WERI-Rb-1 (cell line): ENCODE results near the gene ZDHHC9.
A peak's percentile ranks its signal among the peaks of the same experiment; 100 is the strongest.
"Not testable (repeated sequence)": the region's sequence is repeated elsewhere in the genome, so short reads cannot be mapped to it uniquely, and the experiment has no call there.

Source experiments
- DNase-seq: peaks from one replicate; pipeline ENCODE4 v3.0.0-alpha.2; 2020
- H3K27ac ChIP-seq: fragments of 250-450 bp; sonication (Bioruptor Pico); 2 replicates; pipeline ENCODE4 v1.5.1; 2020; ENCODE audit warnings: mild to moderate bottlenecking, moderate library complexity
- H3K27me3 ChIP-seq: fragments of 250-450 bp; sonication (Bioruptor Pico); 2 replicates; pipeline ENCODE4 v1.5.1; 2021; ENCODE audit warnings: mild to moderate bottlenecking, low read depth, moderate library complexity; ENCODE audit not compliant: insufficient read depth, severe bottlenecking
- H3K36me3 ChIP-seq: fragments of 250-450 bp; sonication (Bioruptor Pico); 2 replicates; pipeline ENCODE4 v1.5.1; 2020; ENCODE audit warnings: mild to moderate bottlenecking, moderate library complexity
- H3K4me3 ChIP-seq: 2 replicates; pipeline ENCODE4 v1.5.1; 2011; ENCODE audit warnings: low read depth, mild to moderate bottlenecking, control low read depth, low read length
- H3K9me3 ChIP-seq: fragments of 250-450 bp; sonication (Bioruptor Pico); 2 replicates; pipeline ENCODE4 v1.5.1; 2021; ENCODE audit warnings: mild to moderate bottlenecking, moderate library complexity; ENCODE audit not compliant: severe bottlenecking
- CTCF ChIP-seq: IDR thresholded peaks from 2 replicates; pipeline ENCODE4 v1.5.1; 2011; ENCODE audit warnings: low read depth, mild to moderate bottlenecking, control low read depth, inconsistent platforms, low read length

The ZDHHC9 gene

GRCh38 chrX:129843459-129844306 is at the start of gene ZDHHC9:
Gene ZDHHC9 (minus strand): TSS chrX:129843886. CDS start chrX:129841945, 1,941 bp downstream.
- peaks cover 17% of the 10 kb centered on the region for H3K27me3 ChIP-seq
- H3K36me3 ChIP-seq: peaks cover 4% of the 10 kb centered on the region
- H3K27ac ChIP-seq: peak within 1 kb of the TSS; percentile 55
- no peaks in the 10 kb centered on the region for H3K9me3 ChIP-seq
- TF ChIP-seq CTCF: no peak
- H3K4me3 ChIP-seq: peak within 1 kb of the TSS; percentile 76
- peak; percentile 83 for DNase-seq

- Histone ChIP-seq H3K27me3 (peaks cover 5% of the 10 kb centered on the region), H3K9me3 (peaks cover 15% of the 10 kb centered on the region), H3K27ac (peak overlapping the region; percentile 58), H3K4me3 (no peak overlapping the region), H3K36me3 (no peaks in the 10 kb centered on the region)
- no peak for DNase-seq
- no peak for TF ChIP-seq CTCF
Measured at GRCh38 chrX:129877401-129877800, 33.7 kb upstream of the ZDHHC9 start.

- H3K9me3 ChIP-seq: peaks cover 15% of the 10 kb centered on the region
- H3K27ac ChIP-seq: peak overlapping the region; percentile 58
- peaks cover 5% of the 10 kb centered on the region for H3K27me3 ChIP-seq
- H3K36me3 ChIP-seq: no peaks in the 10 kb centered on the region
- no peak overlapping the region for H3K4me3 ChIP-seq
- no peak for TF ChIP-seq CTCF
- DNase-seq: peak; percentile 62
Measured at GRCh38 chrX:129876771-129877305, 33.2 kb upstream of the ZDHHC9 start.

- no peak for TF ChIP-seq CTCF
- peaks cover 5% of the 10 kb centered on the region for H3K27me3 ChIP-seq
- no peak for DNase-seq
- H3K27ac ChIP-seq: peak overlapping the region; percentile 64
- H3K4me3 ChIP-seq: no peak overlapping the region
- H3K36me3 ChIP-seq: no peaks in the 10 kb centered on the region
- peaks cover 15% of the 10 kb centered on the region for H3K9me3 ChIP-seq
Measured at GRCh38 chrX:129875669-129876068, 32.0 kb upstream of the ZDHHC9 start.

- TF ChIP-seq CTCF: no peak
- DNase-seq: no peak
- H3K27me3 ChIP-seq: peaks cover 5% of the 10 kb centered on the region
- no peaks in the 10 kb centered on the region for H3K36me3 ChIP-seq
- H3K9me3 ChIP-seq: peaks cover 11% of the 10 kb centered on the region
- H3K27ac ChIP-seq: no peak overlapping the region
- no peak overlapping the region for H3K4me3 ChIP-seq
Measured at GRCh38 chrX:129872524-129872923, 28.8 kb upstream of the ZDHHC9 start.

- H3K27me3 ChIP-seq, DNase-seq, H3K4me3 ChIP-seq: not testable (repeated sequence)
Measured at GRCh38 chrX:129866321-129866720, 22.6 kb upstream of the ZDHHC9 start.

GRCh38 chrX:129859134-129859533 is 15.4 kb upstream of the ZDHHC9 start:
- H3K27ac ChIP-seq, H3K4me3 ChIP-seq, H3K9me3 ChIP-seq, DNase-seq, H3K36me3 ChIP-seq, H3K27me3 ChIP-seq: not testable (repeated sequence)

More at GRCh38 chrX:129866321-129866720, 22.6 kb upstream of the ZDHHC9 start:
- not testable (repeated sequence) for H3K9me3 ChIP-seq, H3K36me3 ChIP-seq, H3K27ac ChIP-seq

- H3K36me3 ChIP-seq, H3K27ac ChIP-seq, H3K4me3 ChIP-seq, H3K27me3 ChIP-seq, DNase-seq, H3K9me3 ChIP-seq: not testable (repeated sequence)
Measured at GRCh38 chrX:129851825-129852224, 8.1 kb upstream of the ZDHHC9 start.
